H9 (cell line): ENCODE measurements around the gene SRRM3. TPM values are rescaled to one million over a fixed set of nuclear protein-coding genes. Genes with fewer than 3 reads are reported as not detected.

Source experiments
- DNase-seq: peaks from one replicate; pipeline ENCODE4 v3.0.0-alpha.2; 2017
- H2AFZ ChIP-seq: one replicate; pipeline ENCODE4 v1.6.1; 2013; ENCODE audit warnings: mild to moderate bottlenecking, low read length, control low read depth, moderate library complexity
- H2AK5ac ChIP-seq: 2 replicates; pipeline ENCODE4 v1.6.1; 2013; ENCODE audit warnings: low read length, control low read depth, mixed read lengths; ENCODE audit not compliant: insufficient read length
- H2BK120ac ChIP-seq: one replicate; pipeline ENCODE4 v1.6.1; 2013; ENCODE audit warnings: low read depth, mild to moderate bottlenecking, low read length, control low read depth, inconsistent platforms; ENCODE audit not compliant: poor library complexity, severe bottlenecking
- H2BK12ac ChIP-seq: 2 replicates; pipeline ENCODE4 v1.6.1; 2013; ENCODE audit warnings: low read length, control low read depth, mixed read lengths, low read depth; ENCODE audit not compliant: insufficient read length
- H2BK15ac ChIP-seq: 2 replicates; pipeline ENCODE4 v1.6.1; 2013; ENCODE audit warnings: low read depth, low read length, control low read depth
- H2BK20ac ChIP-seq: one replicate; pipeline ENCODE4 v1.6.1; 2013; ENCODE audit warnings: low read depth, mild to moderate bottlenecking, low read length, control low read depth, inconsistent platforms; ENCODE audit not compliant: poor library complexity, severe bottlenecking
- H2BK5ac ChIP-seq: 2 replicates; pipeline ENCODE4 v1.6.1; 2013; ENCODE audit warnings: low read length, control low read depth, mixed read lengths; ENCODE audit not compliant: insufficient read length
- H3K14ac ChIP-seq: 2 replicates; pipeline ENCODE4 v1.6.1; 2013; ENCODE audit warnings: low read length, control low read depth; ENCODE audit not compliant: insufficient read depth
- H3K18ac ChIP-seq: 2 replicates; pipeline ENCODE4 v1.6.1; 2013; ENCODE audit warnings: low read depth, mild to moderate bottlenecking, mixed read lengths, low read length, control low read depth; ENCODE audit not compliant: insufficient read length
- H3K23ac ChIP-seq: 2 replicates; pipeline ENCODE4 v1.6.1; 2013; ENCODE audit warnings: low read length, control low read depth, mixed read lengths, low read depth; ENCODE audit not compliant: insufficient read length
- H3K23me2 ChIP-seq: 2 replicates; pipeline ENCODE4 v1.6.1; 2013; ENCODE audit warnings: low read depth, mild to moderate bottlenecking, mixed read lengths, low read length, control low read depth; ENCODE audit not compliant: insufficient read length, poor library complexity, severe bottlenecking
- H3K27ac ChIP-seq: 2 replicates; pipeline ENCODE4 v1.5.1; 2013; ENCODE audit warnings: low read length, control low read depth, mixed read lengths, low read depth; ENCODE audit not compliant: insufficient read length
- H3K27me3 ChIP-seq: 2 replicates; pipeline ENCODE4 v1.6.1; 2013; ENCODE audit warnings: low read length, control low read depth, inconsistent platforms; ENCODE audit not compliant: insufficient read depth
- H3K4ac ChIP-seq: 2 replicates; pipeline ENCODE4 v1.6.1; 2013; ENCODE audit warnings: low read depth, mild to moderate bottlenecking, control low read depth, inconsistent platforms, low read length, moderate library complexity
- H3K4me1 ChIP-seq: 2 replicates; pipeline ENCODE4 v1.6.1; 2013; ENCODE audit warnings: low read length, control low read depth, inconsistent platforms; ENCODE audit not compliant: insufficient read depth
- H3K4me2 ChIP-seq: 2 replicates; pipeline ENCODE4 v1.6.1; 2013; ENCODE audit warnings: low read length, control low read depth, mixed read lengths; ENCODE audit not compliant: insufficient read length, insufficient read depth
- H3K56ac ChIP-seq: 2 replicates; pipeline ENCODE4 v1.6.1; 2013; ENCODE audit warnings: low read depth, mild to moderate bottlenecking, mixed read lengths, low read length, control low read depth; ENCODE audit not compliant: insufficient read length
- H3K79me1 ChIP-seq: 2 replicates; pipeline ENCODE4 v1.6.1; 2013; ENCODE audit warnings: low read depth, mild to moderate bottlenecking, moderate library complexity, low read length, control low read depth, inconsistent platforms; ENCODE audit not compliant: insufficient read depth, poor library complexity, severe bottlenecking
- H3K79me2 ChIP-seq: 2 replicates; pipeline ENCODE4 v1.6.1; 2013; ENCODE audit warnings: low read length, control low read depth, inconsistent platforms; ENCODE audit not compliant: insufficient read depth
- H3K9ac ChIP-seq: 2 replicates; pipeline ENCODE4 v1.6.1; 2013; ENCODE audit warnings: low read length, control low read depth, mixed read lengths; ENCODE audit not compliant: insufficient read length; ENCODE audit errors: extremely low read depth
- H3K9me3 ChIP-seq: one replicate; pipeline ENCODE4 v1.6.1; 2013; ENCODE audit warnings: low read depth, low read length, inconsistent platforms; ENCODE audit not compliant: control insufficient read depth
- H3T11ph ChIP-seq: one replicate; pipeline ENCODE4 v1.6.1; 2013; ENCODE audit warnings: mild to moderate bottlenecking, low read length, control low read depth, inconsistent platforms
- H4K20me1 ChIP-seq: one replicate; pipeline ENCODE4 v1.6.1; 2013; ENCODE audit not compliant: control insufficient read depth, insufficient read length, insufficient read depth
- H4K5ac ChIP-seq: 2 replicates; pipeline ENCODE4 v1.6.1; 2013; ENCODE audit warnings: low read depth, mild to moderate bottlenecking, mixed read lengths, low read length, control low read depth; ENCODE audit not compliant: insufficient read length
- H4K8ac ChIP-seq: replicated peaks from 2 replicates; pipeline ENCODE4 v1.6.1; 2013; ENCODE audit warnings: low read length, control low read depth, mixed read lengths, low read depth; ENCODE audit not compliant: insufficient read length
- H4K91ac ChIP-seq: 2 replicates; pipeline ENCODE4 v1.6.1; 2013; ENCODE audit warnings: low read depth, mild to moderate bottlenecking, moderate library complexity, mixed read lengths, low read length, control low read depth; ENCODE audit not compliant: insufficient read length
- H3K27ac Mint-ChIP-seq, 3 experiments: 2 replicates in 2 of 3; 3 replicates in 1 of 3; pipeline ENCODE4 v1.8.0; 2020 to 2021; ENCODE audit warnings: mixed read lengths in 3 of 3, mild to moderate bottlenecking in 1 of 3, moderate library complexity in 1 of 3
- H3K27me3 Mint-ChIP-seq: 2 replicates; pipeline ENCODE4 v1.8.0; 2021; ENCODE audit warnings: low read depth, mild to moderate bottlenecking, moderate library complexity, mixed read lengths
- H3K36me3 Mint-ChIP-seq, 3 experiments: 2 replicates in 2 of 3; 3 replicates in 1 of 3; pipeline ENCODE4 v1.8.0; 2020 to 2021; ENCODE audit warnings: low read depth in 3 of 3, mixed read lengths in 3 of 3; ENCODE audit not compliant: insufficient read depth in 1 of 3
- H3K4me1 Mint-ChIP-seq, 2 experiments: 2 replicates each; pipeline ENCODE4 v1.8.0; 2020; ENCODE audit warnings: mixed read lengths in 2 of 2
- H3K4me3 Mint-ChIP-seq, 2 experiments: 2 replicates in 1 of 2; 3 replicates in 1 of 2; pipeline ENCODE4 v1.8.0; 2020 to 2021; ENCODE audit warnings: mild to moderate bottlenecking in 2 of 2, mixed read lengths in 2 of 2, moderate library complexity in 1 of 2
- H3K9me3 Mint-ChIP-seq, 2 experiments: 2 replicates in 1 of 2; 3 replicates in 1 of 2; pipeline ENCODE4 v1.8.0; 2020; ENCODE audit warnings: mild to moderate bottlenecking in 2 of 2, mixed read lengths in 2 of 2, moderate library complexity in 1 of 2
- CTCF ChIP-seq: fragments of 200-600 bp; sonication (generic); conservative IDR thresholded peaks from 3 replicates; pipeline ENCODE4 v1.8.0; 2021; ENCODE audit warnings: antibody characterized with exemption, mild to moderate bottlenecking
- total RNA-seq: library from RNA; stranded (reverse); gene quantifications from 2 replicates; pipeline ENCODE4 v1.2.1, GENCODE V29; 2021

SRRM3 gene
- total RNA-seq, 1 experiment from 2014 or later, result 11.0 TPM

DNA sequence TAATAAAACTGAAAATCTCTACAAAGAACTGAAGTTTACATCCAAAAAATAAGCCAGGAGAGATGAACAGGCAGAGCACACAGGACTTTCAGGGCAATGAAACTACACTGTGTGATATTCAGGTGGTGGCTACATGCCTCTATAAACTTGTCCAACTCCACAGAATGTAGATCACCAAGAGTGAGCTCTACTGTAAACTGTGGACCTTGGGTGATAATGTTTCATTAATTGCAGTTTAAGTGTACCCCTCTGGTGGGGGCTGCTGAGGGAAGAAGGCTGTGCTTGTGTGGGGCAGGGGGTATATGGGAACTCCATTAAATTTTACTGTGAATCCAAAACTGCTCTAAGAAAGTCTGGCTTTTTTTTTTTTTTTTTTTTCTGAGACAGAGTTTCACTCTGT lies 134.4 kb downstream of the SRRM3 start:
- Histone ChIP-seq H2BK12ac (no peak overlapping the region), H3K4me1 (no peaks in the 10 kb centered on the region; the same call in 1 of the 2 replicates), H3K18ac (no peak overlapping the region), H4K8ac (no peak overlapping the region), H3T11ph (no peak overlapping the region), H2BK15ac (no peak overlapping the region), H2BK20ac (no peak overlapping the region), H4K5ac (no peak overlapping the region), H3K14ac (no peak overlapping the region), H3K27ac (no peak overlapping the region), H4K91ac (no peak overlapping the region), H3K79me1 (peaks cover 5% of the 10 kb centered on the region), H3K27me3 (no peaks in the 10 kb centered on the region), H3K4me2 (no peak overlapping the region), H3K4ac (no peak overlapping the region), H4K20me1 (no peaks in the 10 kb centered on the region), H3K56ac (no peak overlapping the region), H2BK120ac (no peak overlapping the region), H3K79me2 (peaks cover 68% of the 10 kb centered on the region; the same call in 1 of the 2 replicates), H3K9me3 (no peaks in the 10 kb centered on the region), H2AK5ac (no peak overlapping the region), H3K23me2 (no peaks in the 10 kb centered on the region), H2AFZ (no peak overlapping the region), H3K9ac (no peak overlapping the region), H2BK5ac (no peak overlapping the region), H3K23ac (no peak overlapping the region)
- DNase-seq, result no peak
- peak overlapping the region; percentile 6 to 58 (median 13); a peak in 4 of 7 replicates for H3K27ac Mint-ChIP-seq
- H3K4me3 Mint-ChIP-seq, result no peak overlapping the region
- no peak for TF ChIP-seq CTCF
- no peaks in the 10 kb centered on the region for H3K27me3 Mint-ChIP-seq
- H3K9me3 Mint-ChIP-seq, result no peaks in the 10 kb centered on the region
- peaks cover 34 to 43% (median 42%) of the 10 kb centered on the region in 3 experiments; a peak in 6 of 7 replicates for H3K36me3 Mint-ChIP-seq
- H3K4me1 Mint-ChIP-seq, result peaks cover 5 to 22% of the 10 kb centered on the region in 2 experiments

Other genes with a start within 250 kb of the SRRM3 start
- 23.2 and 30.0 TPM in 2 replicates for gene TMEM120A, start 207.3 kb upstream of the SRRM3 start, total RNA-seq
- gene STYXL1, start 153.9 kb upstream of the SRRM3 start, total RNA-seq, result 35.1 and 38.7 TPM in 2 replicates
- gene MDH2, start 153.8 kb upstream of the SRRM3 start, total RNA-seq, result 257 and 260 TPM in 2 replicates
- 175 and 186 TPM in 2 replicates for gene HSPB1, start 100.8 kb downstream of the SRRM3 start, total RNA-seq
- 241 and 243 TPM in 2 replicates for gene YWHAG, start 157.1 kb downstream of the SRRM3 start, total RNA-seq
- gene SSC4D, start 207.8 kb downstream of the SRRM3 start, total RNA-seq, result 14.8 and 16.4 TPM in 2 replicates
- 1.3 TPM in 2 replicates for gene ZP3, start 223.1 kb downstream of the SRRM3 start, total RNA-seq